Body of pancreas (tissue), 4 donors: ENCODE data around the gene ZNF605. TPM values are rescaled to one million over a fixed set of nuclear protein-coding genes. Genes with fewer than 3 reads are reported as not detected.

Source experiments
- ATAC-seq: fragments of 150-250 bp; one replicate; pipeline ENCODE4 v1.9.1; 2016
- DNase-seq, 4 donors: peaks; one replicate each; pipeline ENCODE4 v3.0.0-alpha.2; 2019
- H3K27ac ChIP-seq, 4 donors: fragments of 200-600 bp; sonication (generic); 1 replicate in 3 of 4; 2 replicates in 1 of 4; pipeline versions ENCODE4 v1.5.1 to v1.6.1; 2016 to 2019; ENCODE audit warnings: mild to moderate bottlenecking in 1 of 4, mixed read lengths in 1 of 4, moderate library complexity in 1 of 4
- H3K27me3 ChIP-seq, 2 donors: fragments of 200-600 bp; sonication (generic); one replicate each; pipeline ENCODE4 v1.6.0; 2016; ENCODE audit warnings: mild to moderate bottlenecking in 1 of 2
- H3K36me3 ChIP-seq, 2 donors: fragments of 200-600 bp; sonication (generic); replicated peaks in 1 of 2; 2 replicates each; pipeline ENCODE4 v1.5.1; 2016; ENCODE audit warnings: low read depth in 2 of 2; ENCODE audit not compliant: insufficient read depth in 1 of 2
- H3K4me1 ChIP-seq: fragments of 200-600 bp; sonication (generic); one replicate; pipeline ENCODE4 v1.6.0; 2016
- H3K4me3 ChIP-seq, 2 donors: fragments of 200-600 bp; sonication (generic); 1 replicate in 1 of 2; 2 replicates in 1 of 2; pipeline ENCODE4 v1.5.1; 2016 to 2019
- H3K9me3 ChIP-seq, 3 donors: fragments of 200-600 bp; sonication (generic); 1 replicate in 2 of 3; 2 replicates in 1 of 3; pipeline ENCODE4 v1.5.1; 2016
- CTCF ChIP-seq, 7 experiments: fragments of 450-650 bp in 4 of 7; fragments of 200-600 bp in 3 of 7; sonication (generic) in 3 of 7; IDR thresholded peaks; one replicate each; pipeline ENCODE4 v1.5.1; 2016 to 2019; ENCODE audit warnings: antibody characterized with exemption in 7 of 7
- POLR2A ChIP-seq, 3 donors: fragments of 450-650 bp; IDR thresholded peaks; one replicate each; pipeline ENCODE4 v1.6.1; 2016; ENCODE audit warnings: antibody characterized with exemption in 3 of 3, mild to moderate bottlenecking in 2 of 3
- WGBS, 2 donors: methylation state at CpG; one replicate each; pipeline ENCODE4 v1.1.5; 2017; 5-methylcytosine and 5-hydroxymethylcytosine counted together
- intact Hi-C: fragments of 100-400 bp; cut with DNase I; formaldehyde crosslinking; loops from one replicate; pipeline ENCODE4 v1.15.1; 2023
- total RNA-seq, 2 donors: library from RNA; depleted of rRNA; stranded (reverse); fragments of >200 nt; gene quantifications; one replicate each; pipeline ENCODE4 v1.1.0, GENCODE V29; 2016

Gene ZNF605
- total RNA-seq, 2 donors from 2014 or later, result 10.4 to 18.1 TPM

GRCh38 chr12:132949936-132950837 is 5.9 kb downstream of the ZNF605 start:
- H3K4me1 ChIP-seq, result peaks cover 8% of the 10 kb centered on the region
- H3K27ac ChIP-seq, result no peak overlapping the region
- 95 to 98% methylated on average over 26 to 30 of the region's 30 CpGs for WGBS, 2 donors
- DNase-seq, result no peak
- TF ChIP-seq POLR2A (IDR thresholded peaks at IDR 0.05) (no peak), CTCF (IDR thresholded peaks at IDR 0.05) (no peak)
- no peaks in the 10 kb centered on the region for H3K27me3 ChIP-seq
- ATAC-seq, result no peak
- peaks cover 0 to 1% of the 10 kb centered on the region in 2 donors for H3K36me3 ChIP-seq
- intact Hi-C loops, result no loop called here
- H3K9me3 ChIP-seq, result peaks cover 0 to 43% (median 0%) of the 10 kb centered on the region in 3 donors
- no peak overlapping the region for H3K4me3 ChIP-seq

GRCh38 chr12:132948146-132949066 is 7.7 kb downstream of the ZNF605 start:
- H3K27ac ChIP-seq, result no peak overlapping the region
- H3K9me3 ChIP-seq, result peaks cover 0 to 55% (median 0%) of the 10 kb centered on the region in 3 donors
- DNase-seq, result no peak
- no peak for TF ChIP-seq POLR2A (IDR thresholded peaks at IDR 0.05)
- TF ChIP-seq CTCF (IDR thresholded peaks at IDR 0.05), result no peak
- 93 to 95% methylated on average over 28 of the region's 29 CpGs for WGBS, 2 donors
- no peak overlapping the region for H3K4me3 ChIP-seq
- peaks cover 9 to 13% of the 10 kb centered on the region in 2 donors for H3K36me3 ChIP-seq
- H3K27me3 ChIP-seq, result no peaks in the 10 kb centered on the region
- intact Hi-C loops, result no loop called here
- H3K4me1 ChIP-seq, result no peaks in the 10 kb centered on the region
- ATAC-seq, result no peak

- no peak for TF ChIP-seq CTCF (IDR thresholded peaks at IDR 0.05)
- TF ChIP-seq POLR2A (IDR thresholded peaks at IDR 0.05), result no peak
- intact Hi-C loops, result no loop called here
- no peaks in the 10 kb centered on the region for H3K4me1 ChIP-seq
- 93 to 98% methylated on average over 7 to 8 of the region's 8 CpGs for WGBS, 2 donors
- no peaks in the 10 kb centered on the region for H3K27me3 ChIP-seq
- no peak overlapping the region for H3K4me3 ChIP-seq
- peaks cover 20 to 24% of the 10 kb centered on the region in 2 donors for H3K36me3 ChIP-seq
- H3K9me3 ChIP-seq, result peaks cover 0 to 76% (median 0%) of the 10 kb centered on the region in 3 donors
- no peak overlapping the region for H3K27ac ChIP-seq
- no peak for DNase-seq
- no peak for ATAC-seq
Measured at GRCh38 chr12:132946246-132946820, 9.8 kb downstream of the ZNF605 start.

- Histone ChIP-seq H3K4me3 (no peak overlapping the region), H3K9me3 (peaks cover 0 to 81% (median 0%) of the 10 kb centered on the region in 3 donors), H3K27me3 (no peaks in the 10 kb centered on the region), H3K36me3 (peaks cover 20 to 24% of the 10 kb centered on the region in 2 donors), H3K27ac (no peak overlapping the region), H3K4me1 (no peaks in the 10 kb centered on the region)
- intact Hi-C loops, result no loop called here
- 88 to 95% methylated on average over 6 to 9 of the region's 9 CpGs for WGBS, 2 donors
- DNase-seq, result no peak
- TF ChIP-seq POLR2A (IDR thresholded peaks at IDR 0.05) (no peak), CTCF (IDR thresholded peaks at IDR 0.05) (no peak)
- ATAC-seq, result no peak
Measured at GRCh38 chr12:132945806-132946205, 10.3 kb downstream of the ZNF605 start.
